RWPE2 (cell line): Measurements from ENCODE around the gene SPATA24.

Experiments
- ATAC-seq: fragments of 200-7000 bp; cut with Tn5 transposase; 3 replicates; pipeline ENCODE4 v1.9.1; 2021; ENCODE audit warnings: low read depth
- DNase-seq: peaks from one replicate; pipeline ENCODE4 v3.0.0-alpha.2; 2020; ENCODE audit warnings: low spot score
- H3K27ac ChIP-seq: fragments of 450-650 bp; 2 replicates; pipeline ENCODE4 v1.5.1; 2017; ENCODE audit warnings: mild to moderate bottlenecking; ENCODE audit not compliant: poor library complexity, severe bottlenecking
- H3K27me3 ChIP-seq: fragments of 250-450 bp; sonication (Bioruptor Pico); 2 replicates; pipeline ENCODE4 v1.5.1; 2021; ENCODE audit warnings: mild to moderate bottlenecking, moderate library complexity; ENCODE audit not compliant: insufficient read depth, poor library complexity, severe bottlenecking
- H3K36me3 ChIP-seq: fragments of 250-450 bp; sonication (Bioruptor Pico); 2 replicates; pipeline ENCODE4 v1.5.1; 2020; ENCODE audit warnings: low read depth, mild to moderate bottlenecking, moderate library complexity
- H3K4me1 ChIP-seq: fragments of 250-450 bp; sonication (Bioruptor Pico); 2 replicates; pipeline ENCODE4 v1.5.1; 2021; ENCODE audit warnings: mild to moderate bottlenecking, moderate library complexity; ENCODE audit not compliant: insufficient read depth, poor library complexity, severe bottlenecking
- H3K4me3 ChIP-seq: fragments of 250-450 bp; sonication (Bioruptor Pico); 2 replicates; pipeline ENCODE4 v1.5.1; 2021; ENCODE audit warnings: mild to moderate bottlenecking, moderate library complexity; ENCODE audit not compliant: severe bottlenecking
- H3K9me3 ChIP-seq: fragments of 250-450 bp; sonication (Bioruptor Pico); 2 replicates; pipeline ENCODE4 v1.5.1; 2021; ENCODE audit warnings: mild to moderate bottlenecking, moderate library complexity; ENCODE audit not compliant: severe bottlenecking
- TF ChIP-seq, protein P1 (sequence below): fragments of 450-650 bp; IDR thresholded peaks from one replicate; pipeline ENCODE4 v1.5.1; 2017; ENCODE audit warnings: mild to moderate bottlenecking, moderate library complexity; ENCODE audit not compliant: poor library complexity, severe bottlenecking

SPATA24 gene

DNA sequence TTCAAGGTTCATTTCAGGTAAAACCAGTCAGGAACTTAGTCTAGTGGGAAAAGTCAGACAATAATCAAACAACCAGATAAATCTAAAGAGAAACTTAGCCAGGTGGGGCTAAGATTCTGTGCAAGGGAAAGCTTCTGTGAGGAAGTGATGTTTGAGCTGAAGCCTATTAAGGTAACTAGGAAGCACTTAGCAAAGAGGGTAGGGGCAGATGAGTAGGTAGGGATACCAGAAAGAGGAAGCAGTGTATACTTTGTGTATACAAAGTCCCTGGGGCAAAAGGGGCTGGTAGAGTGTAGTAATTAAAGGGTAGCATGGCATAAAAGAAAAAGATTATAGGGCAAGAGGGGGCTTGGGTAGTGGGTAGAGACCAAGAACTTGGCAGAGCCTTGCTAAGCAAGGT is 3.6 kb upstream of the SPATA24 start:
- Histone ChIP-seq H3K4me1 (peaks cover 10% of the 10 kb centered on the region), H3K27me3 (no peaks in the 10 kb centered on the region), H3K4me3 (no peak overlapping the region), H3K27ac (no peak overlapping the region), H3K36me3 (no peaks in the 10 kb centered on the region), H3K9me3 (no peaks in the 10 kb centered on the region)
- TF ChIP-seq, protein P1, sequence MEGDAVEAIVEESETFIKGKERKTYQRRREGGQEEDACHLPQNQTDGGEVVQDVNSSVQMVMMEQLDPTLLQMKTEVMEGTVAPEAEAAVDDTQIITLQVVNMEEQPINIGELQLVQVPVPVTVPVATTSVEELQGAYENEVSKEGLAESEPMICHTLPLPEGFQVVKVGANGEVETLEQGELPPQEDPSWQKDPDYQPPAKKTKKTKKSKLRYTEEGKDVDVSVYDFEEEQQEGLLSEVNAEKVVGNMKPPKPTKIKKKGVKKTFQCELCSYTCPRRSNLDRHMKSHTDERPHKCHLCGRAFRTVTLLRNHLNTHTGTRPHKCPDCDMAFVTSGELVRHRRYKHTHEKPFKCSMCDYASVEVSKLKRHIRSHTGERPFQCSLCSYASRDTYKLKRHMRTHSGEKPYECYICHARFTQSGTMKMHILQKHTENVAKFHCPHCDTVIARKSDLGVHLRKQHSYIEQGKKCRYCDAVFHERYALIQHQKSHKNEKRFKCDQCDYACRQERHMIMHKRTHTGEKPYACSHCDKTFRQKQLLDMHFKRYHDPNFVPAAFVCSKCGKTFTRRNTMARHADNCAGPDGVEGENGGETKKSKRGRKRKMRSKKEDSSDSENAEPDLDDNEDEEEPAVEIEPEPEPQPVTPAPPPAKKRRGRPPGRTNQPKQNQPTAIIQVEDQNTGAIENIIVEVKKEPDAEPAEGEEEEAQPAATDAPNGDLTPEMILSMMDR = no peak
- no peak for ATAC-seq
- DNase-seq = peak; percentile 9

DNA sequence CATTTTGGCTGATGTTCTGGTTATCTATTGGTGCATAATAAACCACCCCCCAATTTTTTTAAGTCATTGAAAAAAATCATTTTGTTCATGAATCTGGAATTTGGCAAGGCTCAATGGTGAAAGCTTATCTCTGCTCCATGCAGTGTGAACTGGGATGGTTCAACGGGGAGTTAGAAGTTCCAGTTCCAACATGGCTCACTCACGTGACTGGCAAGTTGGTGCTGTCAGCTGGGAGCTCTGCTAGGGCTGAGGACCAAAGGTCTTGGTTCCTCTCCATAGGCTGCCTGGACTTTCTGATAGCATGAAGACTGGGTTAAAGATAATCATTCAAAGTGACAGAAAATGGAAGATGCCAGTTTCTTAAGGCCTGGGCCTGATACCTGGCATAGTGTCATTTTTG is 3.1 kb upstream of the SPATA24 start:
- H3K27me3 ChIP-seq = no peaks in the 10 kb centered on the region
- H3K27ac ChIP-seq = no peak overlapping the region
- H3K4me1 ChIP-seq = peaks cover 10% of the 10 kb centered on the region
- ATAC-seq (no peak), DNase-seq (peak; percentile 11)
- no peaks in the 10 kb centered on the region for H3K9me3 ChIP-seq
- TF ChIP-seq, protein P1 = no peak
- no peak overlapping the region for H3K4me3 ChIP-seq
- no peaks in the 10 kb centered on the region for H3K36me3 ChIP-seq

DNA sequence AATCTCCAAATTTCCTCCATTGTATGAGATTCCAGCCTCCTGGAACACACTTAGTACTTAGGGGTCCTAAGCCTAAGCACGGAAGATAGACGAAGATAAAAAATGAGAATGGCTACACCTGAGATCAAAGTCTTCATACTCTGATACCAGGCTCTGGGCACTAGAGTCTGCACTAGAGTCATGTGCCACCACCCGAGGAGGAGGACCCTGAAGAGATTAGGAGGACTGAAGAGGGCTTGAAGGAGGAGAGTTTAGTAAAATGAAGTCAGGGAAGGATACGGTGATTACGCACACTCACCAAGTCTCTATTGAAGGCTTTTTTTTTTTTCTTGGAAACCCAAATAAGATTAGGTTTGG is 573 bp upstream of the SPATA24 start:
- no peak for ATAC-seq
- Histone ChIP-seq H3K27me3 (no peaks in the 10 kb centered on the region), H3K36me3 (no peaks in the 10 kb centered on the region), H3K9me3 (no peaks in the 10 kb centered on the region), H3K4me1 (peaks cover 10% of the 10 kb centered on the region), H3K27ac (peak overlapping the region; percentile 76), H3K4me3 (peak overlapping the region; percentile 39)
- TF ChIP-seq, protein P1 = no peak
- no peak for DNase-seq

DNA sequence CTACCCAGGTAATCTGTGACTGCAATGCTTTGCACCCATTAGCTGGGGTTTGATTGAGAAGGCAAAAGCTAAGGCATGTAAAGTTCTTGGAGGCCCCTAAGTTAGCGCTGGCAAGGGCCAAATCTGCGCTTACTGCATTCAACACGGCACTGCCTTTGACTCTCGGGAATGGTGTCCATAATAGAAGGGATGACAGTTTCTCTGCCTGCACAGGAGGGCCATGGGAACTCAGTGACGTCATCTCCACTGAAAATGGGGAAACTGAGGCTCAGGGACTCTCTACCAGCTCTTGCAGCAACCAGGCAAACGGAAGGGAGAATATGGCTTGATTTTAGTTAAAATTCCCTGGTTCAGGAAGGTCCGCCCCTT is 487 bp downstream of the SPATA24 start:
- ATAC-seq = peak; percentile 4
- H3K36me3 ChIP-seq = no peaks in the 10 kb centered on the region
- H3K4me3 ChIP-seq = peak overlapping the region; percentile 39
- no peaks in the 10 kb centered on the region for H3K9me3 ChIP-seq
- no peak for DNase-seq
- peak overlapping the region; percentile 76 for H3K27ac ChIP-seq
- H3K4me1 ChIP-seq = peaks cover 10% of the 10 kb centered on the region
- H3K27me3 ChIP-seq = no peaks in the 10 kb centered on the region
- TF ChIP-seq, protein P1 = no peak

DNA sequence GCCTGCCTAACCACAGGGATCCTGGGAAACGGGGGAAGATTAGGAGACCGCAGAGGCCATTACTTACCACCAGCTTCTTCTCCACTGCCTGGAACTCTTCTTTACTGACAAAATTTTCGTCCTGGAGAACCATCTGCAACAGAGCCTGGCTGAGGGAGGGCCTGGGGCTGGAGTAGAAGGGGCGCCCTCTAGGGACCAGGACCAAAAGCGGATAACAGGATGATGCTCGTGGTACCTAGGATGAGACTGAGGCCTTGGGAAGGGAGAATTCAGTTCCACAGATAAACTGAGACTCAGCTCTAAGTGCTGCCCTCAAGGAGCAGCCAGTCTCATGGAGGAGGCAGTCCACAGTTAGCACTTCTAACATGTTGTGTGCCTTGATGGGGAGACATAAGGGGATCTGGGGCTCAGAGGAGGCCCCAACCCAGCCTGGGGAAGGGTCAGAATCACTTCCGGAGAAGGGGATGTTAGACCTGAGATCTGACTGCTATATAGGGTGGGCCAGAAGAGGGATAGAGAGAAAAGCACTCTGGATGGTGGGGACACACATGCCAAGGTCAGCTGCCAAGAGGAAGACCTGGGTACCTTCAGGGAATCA is 1.2 kb downstream of the SPATA24 start:
- H3K27ac ChIP-seq = peak overlapping the region; percentile 76
- H3K36me3 ChIP-seq = no peaks in the 10 kb centered on the region
- H3K9me3 ChIP-seq = no peaks in the 10 kb centered on the region
- peaks cover 10% of the 10 kb centered on the region for H3K4me1 ChIP-seq
- TF ChIP-seq, protein P1 = peak; percentile 62
- no peak overlapping the region for H3K4me3 ChIP-seq
- ATAC-seq = no peak
- no peaks in the 10 kb centered on the region for H3K27me3 ChIP-seq
- DNase-seq = no peak
